SH-SY5Y (cell line): Measurements from ENCODE around the gene ACSL5.

Source experiments
- GATA2 ChIP-seq: IDR thresholded peaks from 2 replicates; pipeline ENCODE4 v1.6.1; 2011; ENCODE audit warnings: mild to moderate bottlenecking, low read depth, low read length
- GATA3 ChIP-seq: IDR thresholded peaks from 2 replicates; pipeline ENCODE4 v1.6.1; 2011; ENCODE audit warnings: low read depth, mild to moderate bottlenecking, low read length, moderate library complexity

GRCh38 chr10:112433136-112433535 is 59.2 kb downstream of the ACSL5 start:
- TF ChIP-seq GATA2 (no peak), GATA3 (no peak)
